Neutrophil (primary cell): Measurements from ENCODE around the gene NEURL1.

ENCODE experiments used
- H3K27ac ChIP-seq: fragments of 200-600 bp; sonication (generic); 2 replicates; pipeline ENCODE4 v1.5.1; 2016; ENCODE audit warnings: mild to moderate bottlenecking, moderate library complexity
- H3K27me3 ChIP-seq: fragments of 200-600 bp; sonication (generic); 2 replicates; pipeline ENCODE4 v1.6.0; 2016; ENCODE audit warnings: mild to moderate bottlenecking
- H3K36me3 ChIP-seq: fragments of 200-600 bp; sonication (generic); 2 replicates; pipeline ENCODE4 v1.5.1; 2017
- H3K4me1 ChIP-seq, 2 experiments: fragments of 200-600 bp in 1 of 2; sonication (generic) in 1 of 2; 1 replicate in 1 of 2; 2 replicates in 1 of 2; pipeline versions ENCODE4 v1.5.1 to v1.6.1; 2013 to 2016; ENCODE audit warnings: low read depth in 1 of 2, low read length in 1 of 2, mild to moderate bottlenecking in 1 of 2, moderate library complexity in 1 of 2; ENCODE audit not compliant: control insufficient read depth in 1 of 2, insufficient read depth in 1 of 2
- H3K4me3 ChIP-seq, 2 experiments: fragments of 200-600 bp in 1 of 2; sonication (generic) in 1 of 2; 1 replicate in 1 of 2; 2 replicates in 1 of 2; pipeline ENCODE4 v1.5.1; 2013 to 2016; ENCODE audit warnings: low read depth in 1 of 2, low read length in 1 of 2, mild to moderate bottlenecking in 1 of 2, moderate library complexity in 1 of 2
- H3K9me3 ChIP-seq: fragments of 200-600 bp; sonication (generic); 2 replicates; pipeline ENCODE4 v1.5.1; 2016
- TF ChIP-seq, protein P1 (sequence below): fragments of 200-600 bp; sonication (generic); IDR thresholded peaks from 2 replicates; pipeline ENCODE4 v1.5.1; 2016; ENCODE audit warnings: antibody characterized with exemption

Gene NEURL1

DNA sequence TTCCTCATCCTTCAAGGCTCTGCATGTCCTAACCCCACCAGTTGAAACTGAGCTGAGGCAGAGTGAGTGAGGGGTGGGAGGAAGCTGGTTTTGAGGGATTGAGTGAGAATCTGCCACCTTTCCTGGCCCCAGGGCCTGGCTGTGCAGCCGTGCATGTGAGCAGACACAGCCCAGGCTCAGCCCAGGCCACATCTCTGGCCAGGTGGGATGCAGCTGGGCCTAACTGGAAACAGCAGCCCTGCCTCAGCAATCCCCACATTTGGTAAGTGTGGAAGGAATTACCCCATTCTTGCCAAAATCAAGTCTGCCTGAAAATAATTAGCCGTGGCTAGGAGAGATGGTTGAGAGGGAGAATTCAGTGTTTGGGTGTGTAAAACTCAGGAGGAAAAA is 116.6 kb downstream of the NEURL1 start:
- H3K4me1 ChIP-seq: no peaks in the 10 kb centered on the region
- no peaks in the 10 kb centered on the region for H3K9me3 ChIP-seq
- no peaks in the 10 kb centered on the region for H3K36me3 ChIP-seq

GRCh38 chr10:103610921-103611511 is 117.5 kb downstream of the NEURL1 start:
- Histone ChIP-seq H3K27me3 (no peaks in the 10 kb centered on the region), H3K4me1 (no peaks in the 10 kb centered on the region), H3K4me3 (no peak overlapping the region), H3K9me3 (no peaks in the 10 kb centered on the region), H3K36me3 (no peaks in the 10 kb centered on the region), H3K27ac (no peak overlapping the region)
- TF ChIP-seq, protein P1, sequence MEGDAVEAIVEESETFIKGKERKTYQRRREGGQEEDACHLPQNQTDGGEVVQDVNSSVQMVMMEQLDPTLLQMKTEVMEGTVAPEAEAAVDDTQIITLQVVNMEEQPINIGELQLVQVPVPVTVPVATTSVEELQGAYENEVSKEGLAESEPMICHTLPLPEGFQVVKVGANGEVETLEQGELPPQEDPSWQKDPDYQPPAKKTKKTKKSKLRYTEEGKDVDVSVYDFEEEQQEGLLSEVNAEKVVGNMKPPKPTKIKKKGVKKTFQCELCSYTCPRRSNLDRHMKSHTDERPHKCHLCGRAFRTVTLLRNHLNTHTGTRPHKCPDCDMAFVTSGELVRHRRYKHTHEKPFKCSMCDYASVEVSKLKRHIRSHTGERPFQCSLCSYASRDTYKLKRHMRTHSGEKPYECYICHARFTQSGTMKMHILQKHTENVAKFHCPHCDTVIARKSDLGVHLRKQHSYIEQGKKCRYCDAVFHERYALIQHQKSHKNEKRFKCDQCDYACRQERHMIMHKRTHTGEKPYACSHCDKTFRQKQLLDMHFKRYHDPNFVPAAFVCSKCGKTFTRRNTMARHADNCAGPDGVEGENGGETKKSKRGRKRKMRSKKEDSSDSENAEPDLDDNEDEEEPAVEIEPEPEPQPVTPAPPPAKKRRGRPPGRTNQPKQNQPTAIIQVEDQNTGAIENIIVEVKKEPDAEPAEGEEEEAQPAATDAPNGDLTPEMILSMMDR: no peak

More for the DNA sequence above, 116.6 kb downstream of the NEURL1 start:
- Histone ChIP-seq H3K4me3 (no peak overlapping the region), H3K27me3 (no peaks in the 10 kb centered on the region), H3K27ac (no peak overlapping the region)
- TF ChIP-seq, protein P1: no peak

- no peaks in the 10 kb centered on the region for H3K4me1 ChIP-seq
- H3K4me3 ChIP-seq: no peak overlapping the region
- no peaks in the 10 kb centered on the region for H3K36me3 ChIP-seq
- no peaks in the 10 kb centered on the region for H3K9me3 ChIP-seq
- H3K27me3 ChIP-seq: no peaks in the 10 kb centered on the region
- TF ChIP-seq, protein P1: no peak
- no peak overlapping the region for H3K27ac ChIP-seq
Observed at GRCh38 chr10:103612462-103613365, 119.2 kb downstream of the NEURL1 start.

DNA sequence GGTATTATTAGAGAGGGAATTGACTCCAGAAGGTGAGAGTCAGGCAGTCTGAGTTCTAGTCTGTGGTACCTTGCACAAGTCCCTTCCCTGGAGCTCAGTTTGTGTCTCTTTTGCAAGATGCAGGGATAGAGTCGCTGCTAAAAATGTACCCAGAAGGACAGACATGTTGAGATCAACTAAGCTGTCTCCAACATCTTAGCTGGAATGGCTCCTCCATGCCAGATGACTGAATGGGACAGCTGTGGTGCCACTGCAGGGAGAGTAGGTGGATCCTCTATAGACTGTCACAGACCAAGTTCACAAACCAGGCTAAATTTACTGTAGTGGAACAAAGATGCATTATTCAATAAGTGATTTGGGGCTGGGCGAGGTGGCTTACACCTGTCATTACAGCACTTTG is 120.1 kb downstream of the NEURL1 start:
- no peaks in the 10 kb centered on the region for H3K4me1 ChIP-seq
- TF ChIP-seq, protein P1: no peak

GRCh38 chr10:103614306-103615158 is 121.0 kb downstream of the NEURL1 start:
- Histone ChIP-seq H3K9me3 (no peaks in the 10 kb centered on the region), H3K36me3 (no peaks in the 10 kb centered on the region)

More for the DNA sequence above, 120.1 kb downstream of the NEURL1 start:
- Histone ChIP-seq H3K36me3 (no peaks in the 10 kb centered on the region), H3K27ac (no peak overlapping the region), H3K4me3 (no peak overlapping the region), H3K9me3 (no peaks in the 10 kb centered on the region), H3K27me3 (no peaks in the 10 kb centered on the region)

More at GRCh38 chr10:103614306-103615158, 121.0 kb downstream of the NEURL1 start:
- TF ChIP-seq, protein P1: no peak
- Histone ChIP-seq H3K4me1 (no peaks in the 10 kb centered on the region), H3K27me3 (no peaks in the 10 kb centered on the region), H3K4me3 (no peak overlapping the region), H3K27ac (no peak overlapping the region)
